OCI-M2 (cell line): ENCODE data around the gene RSKR.
A peak's percentile ranks its signal among the peaks of the same experiment; 100 is the strongest.
"Not testable (repeated sequence)": the region's sequence is repeated elsewhere in the genome, so short reads cannot be mapped to it uniquely, and the experiment has no call there.

ENCODE experiments used
- DNase-seq: peaks from one replicate; lab custom pipeline; 2025; ENCODE audit not compliant: unreplicated experiment; lab: John Stamatoyannopoulos, UW

RSKR gene

DNA sequence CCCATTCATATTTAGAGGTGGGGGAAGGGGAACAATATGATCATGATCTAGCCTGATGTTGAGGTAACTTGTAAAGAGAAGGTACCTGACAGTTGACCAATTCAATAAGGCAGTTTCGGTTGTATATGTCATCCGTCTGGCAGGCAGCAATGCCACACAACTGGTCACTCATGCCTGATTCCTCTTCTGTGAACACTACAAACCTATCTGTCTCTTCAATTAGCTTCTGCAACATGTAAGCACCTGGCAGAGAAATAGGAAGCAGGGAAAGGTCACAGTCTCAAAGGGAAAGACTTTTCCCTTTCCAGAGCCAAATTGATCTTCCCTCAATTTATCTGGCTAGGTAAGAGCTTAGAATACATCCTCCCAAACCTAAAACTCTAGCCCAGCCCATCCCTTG, 10.2 kb upstream of the RSKR start:
- DNase-seq = no peak

DNA sequence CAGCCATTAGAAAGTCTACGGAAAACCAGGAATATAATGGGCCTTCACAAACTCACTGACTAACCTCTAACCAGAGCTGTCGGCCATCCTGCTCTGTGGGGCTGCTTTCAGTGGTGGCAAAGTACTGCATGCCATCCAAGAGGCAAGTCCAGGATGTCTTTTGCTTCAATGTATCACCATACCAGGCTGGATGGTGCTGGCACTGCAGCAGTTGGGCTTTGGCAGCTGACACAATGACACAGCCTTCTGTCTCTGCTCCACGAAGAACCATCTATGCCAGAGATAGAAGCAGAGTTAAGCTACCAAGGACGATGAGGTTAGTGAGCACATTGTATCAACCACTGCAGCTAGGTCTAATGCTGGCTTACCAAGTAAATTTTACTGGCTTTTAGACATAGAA, 9.7 kb upstream of the RSKR start:
- no peak for DNase-seq

DNA sequence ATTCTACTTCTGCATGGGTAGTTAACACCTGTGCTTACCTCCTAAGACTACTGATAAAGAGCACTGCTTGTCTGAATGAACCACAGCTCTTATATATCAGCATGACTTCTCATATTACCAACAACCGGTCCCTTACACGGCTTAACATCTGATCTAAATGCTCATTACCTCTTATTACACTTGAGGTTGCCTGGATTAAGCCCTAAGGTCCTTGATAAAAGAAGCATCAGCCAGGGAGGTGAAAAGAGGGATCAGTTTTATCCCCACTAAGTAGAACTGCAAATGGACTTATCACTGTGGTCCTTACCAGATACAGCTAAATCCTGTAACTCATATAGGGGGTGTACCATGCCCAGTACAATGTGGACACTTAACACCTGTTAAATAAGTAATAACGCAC, 8.2 kb upstream of the RSKR start:
- no peak for DNase-seq

DNA sequence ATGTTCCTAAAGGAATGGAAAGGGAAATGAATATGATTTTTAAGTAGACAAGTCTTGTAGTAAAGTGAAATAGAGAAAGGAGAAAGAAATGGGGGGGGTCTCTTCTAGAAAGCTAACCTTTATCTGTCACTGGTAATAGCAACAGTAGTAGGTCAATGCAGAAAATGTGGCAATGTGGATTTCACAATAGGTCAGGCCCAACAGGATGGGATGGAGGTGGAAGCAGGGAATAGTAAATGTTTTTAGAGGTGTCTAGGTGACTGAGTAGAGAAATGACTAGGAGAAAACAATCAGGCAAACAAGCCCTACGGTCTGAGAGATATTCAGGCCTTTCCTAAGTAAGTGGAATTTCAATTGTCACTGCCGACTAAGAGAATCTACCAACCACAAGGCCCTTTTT, 6.0 kb upstream of the RSKR start:
- no peak for DNase-seq

DNA sequence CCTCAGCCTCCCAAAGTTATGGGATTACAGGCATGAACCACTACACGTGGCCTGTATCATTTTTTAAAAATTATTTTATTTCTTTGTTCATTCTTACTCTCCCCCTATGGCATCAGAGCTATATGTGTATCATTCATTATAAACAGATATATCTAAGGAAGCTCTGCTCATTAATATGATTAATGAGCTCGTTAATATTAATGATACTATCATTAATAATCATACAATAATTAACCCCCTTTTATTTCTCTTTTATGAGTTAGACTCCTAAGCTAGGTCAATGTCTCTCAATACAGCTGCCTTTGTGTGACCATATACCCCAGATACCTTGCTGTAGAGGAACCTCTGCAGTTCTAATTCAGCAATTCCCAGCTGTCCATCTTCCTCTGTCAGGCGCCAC, 4.5 kb upstream of the RSKR start:
- no peak for DNase-seq

DNA sequence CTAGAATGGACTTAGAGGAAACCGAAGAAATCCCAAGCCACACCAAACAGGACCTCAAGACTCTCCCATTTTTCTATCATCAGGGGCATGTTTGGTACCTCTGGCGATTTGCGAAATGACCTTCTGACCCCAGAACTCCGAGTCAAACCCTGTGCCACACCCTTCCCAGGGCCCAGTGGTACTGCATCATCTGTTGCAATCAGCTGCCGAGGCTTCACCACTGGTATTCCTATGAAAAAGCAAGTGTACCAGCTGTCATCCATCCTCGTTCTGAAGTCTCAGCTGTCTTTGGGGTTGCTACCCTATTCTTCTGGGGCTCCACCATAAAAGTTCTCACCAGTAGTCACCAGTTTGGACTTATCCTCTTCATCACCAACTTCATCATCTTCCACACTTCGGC, 2.3 kb upstream of the RSKR start:
- no peak for DNase-seq

DNA sequence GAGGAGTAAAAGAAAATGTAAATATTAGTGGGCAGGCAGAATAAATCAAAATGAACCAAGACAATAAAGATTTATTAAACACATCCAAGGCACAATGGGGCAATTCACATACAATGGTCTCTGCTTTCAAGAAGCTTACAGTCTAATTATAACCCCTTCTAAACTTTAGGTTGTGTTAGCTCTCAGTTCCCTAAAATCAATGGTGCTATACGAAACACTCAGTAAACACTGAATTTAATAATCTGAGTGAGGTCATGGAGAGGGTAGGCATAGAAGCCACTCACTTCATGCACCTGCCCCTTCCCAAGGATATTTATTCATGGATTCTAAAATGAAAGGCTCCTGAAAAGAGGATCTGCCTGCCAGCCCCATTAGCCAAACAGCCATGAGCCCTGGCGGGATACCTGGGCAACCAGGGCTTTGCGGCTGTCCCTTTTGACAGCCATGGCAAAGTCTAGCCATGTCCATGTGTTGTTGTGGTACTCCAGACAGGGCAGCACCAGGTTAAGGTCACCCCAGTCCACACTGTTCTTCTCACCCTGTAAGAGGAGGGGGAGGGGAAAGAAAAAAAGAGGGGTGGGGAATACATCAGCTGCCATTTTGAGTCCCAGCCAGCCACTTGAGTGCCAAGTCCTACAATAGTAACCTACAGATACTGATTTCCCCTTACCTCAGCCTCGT, 1.4 kb upstream of the RSKR start:
- DNase-seq = no peak

DNA sequence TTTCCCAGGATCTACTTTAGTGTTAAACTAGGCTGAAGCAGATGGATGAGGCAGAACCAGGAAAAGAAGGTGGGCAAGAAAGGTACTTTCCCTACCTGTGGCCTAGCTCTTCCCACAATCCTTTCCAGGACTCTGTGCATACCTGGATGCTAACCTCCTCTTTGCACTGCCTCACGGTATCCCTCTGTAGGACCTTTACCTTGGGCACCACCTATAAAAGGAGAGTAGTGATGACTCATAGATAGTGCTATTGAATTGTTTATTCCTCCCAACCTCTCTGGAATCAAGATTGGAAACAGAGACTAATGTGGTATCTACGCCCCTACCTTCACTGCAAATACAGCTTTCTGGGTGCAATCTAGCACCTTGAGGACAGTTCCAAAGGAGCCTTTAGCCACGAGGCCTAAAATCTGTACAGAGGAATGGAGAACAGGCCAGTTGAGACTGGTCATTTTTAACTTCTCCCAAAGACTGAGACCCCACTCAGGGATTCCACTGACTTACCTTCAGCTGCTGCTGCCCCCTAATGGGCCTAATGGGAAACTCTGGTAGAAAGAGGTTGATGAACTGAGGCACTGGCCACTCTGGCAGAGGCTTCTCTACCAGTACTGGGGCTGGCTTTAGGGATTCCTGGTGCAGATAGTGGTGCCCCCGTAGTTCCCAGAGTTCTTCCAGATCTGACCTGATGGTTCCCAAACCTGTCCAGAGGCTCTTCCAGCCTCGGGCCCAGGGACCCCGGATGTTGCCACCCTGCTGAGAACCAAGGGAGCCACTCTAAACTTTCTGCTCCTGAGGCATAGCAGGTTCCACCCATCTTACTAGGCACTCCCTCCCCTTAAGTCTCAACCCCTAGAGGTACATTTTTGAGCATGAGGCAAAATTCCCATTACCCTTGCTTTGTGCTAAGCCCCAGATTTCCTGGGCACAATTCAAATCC, 781 bp downstream of the RSKR start:
- no peak for DNase-seq

DNA sequence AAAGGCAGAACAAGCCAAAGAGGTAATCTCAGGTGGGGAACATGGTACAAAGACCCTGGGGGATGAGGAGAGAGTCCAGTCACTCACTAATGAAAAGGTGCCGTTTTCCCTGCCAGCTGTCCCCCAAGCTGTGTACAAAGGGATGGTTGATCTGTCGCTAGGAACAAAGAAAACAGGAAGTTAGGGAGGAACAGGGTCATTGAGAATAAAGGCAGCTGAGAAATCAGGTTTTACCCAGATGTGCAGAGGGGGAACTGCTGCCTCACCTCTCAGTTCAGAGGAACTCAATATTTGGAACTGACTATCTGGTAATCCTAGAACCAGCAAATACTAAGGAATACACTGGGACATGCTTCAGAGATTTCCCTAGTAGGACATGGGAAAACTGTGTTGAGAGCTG, 1.5 kb downstream of the RSKR start:
- DNase-seq = no peak

DNA sequence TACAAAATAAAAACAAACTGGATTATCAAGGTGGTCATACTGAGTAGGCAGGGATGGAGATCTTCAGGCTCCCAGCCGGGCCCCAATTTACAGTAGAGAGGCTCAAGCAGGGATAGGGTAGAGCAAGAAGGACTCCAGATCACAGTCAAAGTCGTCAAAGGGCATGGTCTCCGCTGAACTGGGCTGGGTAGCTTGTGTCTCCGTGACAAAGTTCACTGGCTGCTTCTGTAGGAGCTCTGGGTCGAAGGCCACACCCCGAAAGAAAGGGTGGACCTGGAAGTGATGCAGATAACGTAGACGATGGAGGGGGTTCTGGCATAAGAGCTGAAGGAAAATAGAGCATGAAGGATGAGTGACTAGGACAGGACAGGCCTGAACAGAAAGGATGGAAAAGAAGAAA, 3.6 kb downstream of the RSKR start:
- DNase-seq = no peak

DNA sequence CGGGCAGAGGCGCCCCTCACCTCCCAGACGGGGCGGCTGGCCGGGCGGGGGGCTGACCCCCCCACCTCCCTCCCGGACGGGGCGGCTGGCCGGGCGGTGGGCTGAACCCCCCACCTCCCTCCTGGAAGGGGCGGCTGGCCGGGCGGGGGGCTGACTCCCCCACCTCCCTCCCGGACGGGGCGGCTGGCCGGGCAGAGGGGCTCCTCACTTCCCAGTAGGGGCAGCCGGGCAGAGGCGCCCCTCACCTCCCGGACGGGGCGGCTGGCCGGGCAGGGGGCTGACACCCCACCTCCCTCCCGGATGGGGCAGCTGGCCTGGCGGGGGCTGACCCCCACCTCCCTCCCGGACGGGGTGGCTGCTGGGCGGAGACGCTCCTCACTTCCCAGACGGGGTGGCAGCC, 10.0 kb downstream of the RSKR start:
- DNase-seq = not testable (repeated sequence)

DNA sequence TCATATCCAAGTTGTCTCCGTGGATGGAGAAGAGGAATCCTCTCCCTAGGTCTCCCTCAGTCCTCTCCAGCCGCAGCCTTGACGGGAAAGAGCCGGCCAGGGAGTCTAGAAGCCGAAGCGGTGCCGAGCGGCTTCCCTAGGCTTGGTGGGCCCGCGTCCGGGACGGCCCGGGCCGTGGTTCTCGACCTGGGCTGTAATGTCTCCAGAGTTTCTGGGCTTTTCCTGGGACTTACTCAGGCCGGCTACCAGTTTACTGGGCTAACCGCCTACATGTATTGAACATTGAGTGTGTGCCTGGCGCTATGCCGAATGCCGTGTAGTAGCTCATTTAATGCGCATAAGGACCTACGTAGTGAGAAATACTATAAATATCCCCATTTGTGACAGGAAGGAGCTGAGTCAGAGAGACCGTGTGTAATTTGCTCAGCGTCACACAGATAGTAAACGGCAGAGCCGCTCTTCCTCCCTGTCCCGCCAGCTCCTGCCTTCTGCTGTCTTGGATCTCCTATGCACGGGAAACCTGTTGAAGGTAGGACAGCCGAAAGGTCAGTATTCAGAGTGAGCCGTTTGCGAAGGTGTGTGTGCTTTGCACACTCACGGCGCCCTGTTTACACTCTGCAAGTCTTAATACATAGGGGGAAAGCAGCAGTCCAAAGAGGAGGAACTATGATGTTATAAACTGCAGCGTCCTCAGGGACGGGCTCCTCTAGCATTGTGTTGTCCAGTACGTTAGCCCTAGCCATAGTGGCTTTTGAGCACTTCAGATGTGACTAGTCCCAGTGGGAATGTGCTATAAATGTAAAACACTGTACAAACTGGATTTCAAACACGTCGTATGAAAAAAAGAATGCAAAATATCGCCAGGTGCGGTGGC, 14.4 kb downstream of the RSKR start:
- DNase-seq = peak; percentile 38

DNA sequence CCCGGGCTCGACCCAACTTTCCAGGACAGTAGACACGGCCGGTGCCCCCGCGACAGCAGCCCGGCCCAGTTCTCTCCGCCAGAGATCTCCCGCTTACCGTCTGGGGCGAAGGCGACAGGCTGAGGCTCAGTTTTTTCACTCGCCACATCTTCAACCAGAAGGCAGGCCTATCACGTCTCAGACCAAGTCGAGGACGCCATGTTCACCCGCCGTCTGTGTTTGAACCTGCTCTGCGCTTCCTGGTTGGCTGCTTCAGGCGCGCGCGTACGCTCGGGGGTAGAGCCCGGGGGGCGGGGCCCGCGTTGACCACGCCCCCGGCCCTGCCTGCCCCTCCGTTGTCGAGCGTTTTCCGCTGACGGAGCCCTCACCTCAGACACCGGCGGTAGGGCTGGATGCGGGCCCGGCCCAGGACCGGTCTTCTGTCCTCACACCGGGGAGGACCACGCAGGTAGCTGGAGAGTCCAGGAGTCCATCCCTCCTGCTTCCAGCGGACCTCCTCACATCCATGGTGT, 15.1 kb downstream of the RSKR start, which contains the start of gene SPAG5:
Gene SPAG5, minus strand, starts transcription at position 227 of the 512 bp plus-strand sequence. Its CDS starts 79 bp downstream, at position 148.
- DNase-seq = no peak

DNA sequence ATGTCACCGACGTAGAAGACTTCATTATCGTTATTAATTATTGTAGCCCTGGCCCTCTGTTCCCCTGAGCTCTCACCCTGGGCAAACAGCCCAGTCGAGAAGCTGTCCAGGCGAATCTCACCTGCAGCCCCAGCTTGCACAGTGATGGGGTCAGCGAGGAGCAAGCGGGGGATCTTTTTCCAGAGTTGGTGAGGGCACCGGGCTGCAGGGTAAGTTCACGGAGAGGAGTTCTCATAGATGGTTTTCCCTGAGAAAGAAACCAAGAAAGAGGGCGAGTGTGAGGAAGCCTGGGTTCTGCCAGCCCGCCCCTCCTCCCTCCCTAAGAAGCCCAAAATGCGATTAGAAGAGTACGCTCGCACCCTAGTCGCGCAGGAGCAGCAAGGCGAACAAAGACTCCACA, 15.6 kb downstream of the RSKR start:
- no peak for DNase-seq

DNA sequence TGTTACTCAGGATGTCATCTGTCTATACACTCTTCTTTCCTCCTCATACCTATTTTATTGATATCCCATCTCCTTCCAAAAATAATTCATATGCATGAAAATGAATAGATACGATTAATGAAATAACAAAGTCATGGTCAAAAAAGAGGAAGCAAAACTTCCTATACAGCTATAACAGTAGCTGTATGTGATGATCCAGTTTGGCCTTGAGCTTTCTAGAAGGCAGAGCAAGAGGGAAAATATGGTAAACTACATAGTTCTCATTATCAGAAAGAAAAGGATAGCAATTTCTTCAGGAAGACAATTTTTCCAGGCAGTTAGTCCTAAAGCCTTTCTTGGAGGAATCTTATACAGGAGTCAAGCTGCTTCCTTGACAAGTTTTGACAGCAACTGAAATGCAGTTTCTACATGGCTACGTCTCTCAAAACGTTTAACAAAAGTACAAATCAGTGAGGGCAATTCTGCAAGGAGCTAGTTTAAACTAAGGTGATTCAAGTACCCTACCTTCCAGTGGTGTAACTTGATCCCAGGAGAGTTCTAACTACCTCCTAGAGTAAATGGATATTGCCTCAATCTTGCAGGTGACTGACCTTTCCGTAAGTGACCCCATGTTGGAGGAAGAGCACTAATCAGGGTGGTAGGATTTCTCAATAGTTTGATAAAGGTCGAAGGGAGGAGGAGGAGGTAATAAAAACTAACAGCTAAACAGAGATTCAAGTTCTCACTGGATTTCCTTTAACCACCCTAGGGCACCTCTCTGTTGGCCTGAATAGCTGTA, 16.2 kb downstream of the RSKR start:
- DNase-seq = no peak

DNA sequence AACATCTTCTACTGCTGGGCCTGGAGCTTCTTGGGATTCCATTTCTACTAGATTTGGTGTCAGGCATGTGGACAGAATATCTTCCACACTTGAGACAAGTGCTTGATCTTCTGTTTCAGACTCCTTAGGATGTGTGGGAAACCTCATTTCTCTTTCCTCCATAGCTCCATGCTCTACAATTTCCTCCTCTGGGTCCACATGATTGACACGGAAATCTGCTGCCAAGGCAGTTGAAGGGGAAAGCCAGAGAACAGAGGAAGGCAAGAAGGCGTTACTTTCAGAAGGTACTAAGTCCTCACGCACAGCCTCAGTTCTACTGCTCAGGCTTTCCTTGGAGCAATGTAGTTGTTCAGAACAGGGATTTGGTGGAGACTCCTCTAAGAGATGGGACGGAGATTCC, 21.7 kb downstream of the RSKR start:
- DNase-seq = no peak

DNA sequence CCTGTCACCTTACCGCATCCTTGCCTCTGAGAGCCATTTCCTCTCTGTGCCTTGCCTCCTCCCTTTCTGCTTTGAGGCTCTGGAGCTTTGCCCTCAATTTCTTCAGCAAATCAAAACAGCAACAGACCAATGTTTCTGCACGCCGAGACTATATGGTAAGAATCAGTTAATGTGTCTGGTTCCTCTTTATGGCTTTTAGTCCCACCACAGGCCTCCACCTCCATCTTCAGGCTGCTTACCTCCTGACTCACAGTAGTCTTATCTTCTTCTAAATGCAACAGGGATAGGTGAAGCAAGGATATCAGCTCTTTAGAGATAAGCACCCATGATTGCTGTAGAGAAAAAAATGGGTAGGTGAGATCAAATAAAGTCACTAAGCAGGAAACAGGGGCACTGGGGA, 28.1 kb downstream of the RSKR start:
- no peak for DNase-seq

DNA sequence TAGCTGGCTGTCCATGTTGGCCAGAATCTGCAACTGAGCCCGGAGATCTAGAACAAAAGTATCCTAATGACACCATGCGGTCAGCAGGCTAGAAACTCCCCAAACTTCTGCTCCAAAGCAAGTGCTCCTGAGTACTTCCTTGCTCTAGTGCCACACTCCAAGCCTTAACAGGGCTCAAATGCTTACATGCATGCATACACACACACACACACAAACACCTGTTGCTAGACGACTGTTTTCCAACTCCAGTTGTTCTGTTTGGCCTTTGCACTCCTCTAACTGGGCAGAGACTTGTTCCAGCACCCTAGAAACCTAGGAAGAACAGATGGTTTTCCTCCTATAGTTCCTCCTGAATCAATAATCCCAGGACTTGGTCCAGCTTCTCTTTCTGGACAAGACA, 29.6 kb downstream of the RSKR start:
- no peak for DNase-seq

DNA sequence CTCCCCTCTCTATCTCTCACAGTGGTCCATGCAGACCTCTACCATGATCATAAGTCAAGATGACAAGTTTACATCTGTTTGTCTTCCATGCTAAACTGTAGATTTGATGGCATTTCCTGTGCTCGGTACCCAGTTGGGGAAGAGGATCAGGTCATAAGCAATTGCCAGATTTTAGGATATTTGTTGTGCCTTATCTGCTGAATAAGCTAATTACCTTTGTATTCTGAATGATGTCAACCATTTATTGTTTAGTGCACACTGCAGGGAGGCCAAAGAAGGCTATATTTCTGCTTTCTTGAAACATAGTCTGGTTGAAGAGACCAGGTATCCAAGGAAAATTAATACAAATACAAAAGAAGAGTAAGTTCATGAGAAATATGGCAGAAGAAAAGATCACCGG, 31.5 kb downstream of the RSKR start:
- no peak for DNase-seq

DNA sequence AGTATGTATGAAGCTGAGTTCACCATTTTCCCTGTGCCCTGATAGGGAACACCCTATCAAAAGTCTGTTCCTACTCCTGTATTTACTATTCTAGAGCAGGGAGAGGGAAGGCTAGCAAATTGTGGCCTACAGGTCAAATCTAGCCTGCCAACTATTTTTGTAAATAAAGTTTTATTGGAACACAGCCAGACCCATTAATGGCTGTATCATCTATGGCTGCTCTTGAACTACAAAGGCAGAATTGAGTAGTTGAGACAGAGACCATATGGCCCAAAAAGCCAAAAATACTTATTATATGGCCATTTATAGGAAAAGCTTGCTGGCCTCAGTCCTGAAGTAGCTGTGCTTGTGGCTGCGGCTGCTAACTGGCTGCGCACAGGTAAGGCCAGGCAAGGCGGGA, 33.0 kb downstream of the RSKR start:
- DNase-seq = no peak
